Neural cell (in vitro differentiated cells): ENCODE data around the gene PFKFB3. TPM values are rescaled to one million over a fixed set of nuclear protein-coding genes. Genes with fewer than 3 reads are reported as not detected.

Experiments
- H2AFZ ChIP-seq: fragments of 200-600, 300-800 bp; sonication (generic), shearing (Covaris generic); 2 replicates; pipeline ENCODE4 v1.6.0; 2014; ENCODE audit warnings: low read depth, mild to moderate bottlenecking, antibody characterized with exemption, low read length, moderate library complexity
- H3F3A ChIP-seq: fragments of 200-600 bp; shearing (Covaris generic); 2 replicates; pipeline ENCODE4 v1.6.1; 2016; ENCODE audit warnings: mild to moderate bottlenecking, moderate library complexity, mixed read lengths, antibody characterized with exemption, low read length; ENCODE audit not compliant: insufficient read depth, poor library complexity, severe bottlenecking
- H3K27ac ChIP-seq: fragments of 200-600, 300-800 bp; sonication (generic), shearing (Covaris generic); 2 replicates; pipeline ENCODE4 v1.5.1; 2014; ENCODE audit warnings: mild to moderate bottlenecking, low read length, moderate library complexity
- H3K27me3 ChIP-seq: fragments of 300-800, 200-600 bp; sonication (generic), shearing (Covaris generic); 2 replicates; pipeline ENCODE4 v1.6.0; 2014; ENCODE audit warnings: mild to moderate bottlenecking, low read depth, low read length, moderate library complexity; ENCODE audit not compliant: insufficient read depth
- H3K36me3 ChIP-seq: fragments of 300-800, 200-600 bp; sonication (generic), shearing (Covaris generic); 2 replicates; pipeline ENCODE4 v1.5.1; 2014; ENCODE audit warnings: mild to moderate bottlenecking, antibody characterized with exemption, low read length, moderate library complexity; ENCODE audit not compliant: insufficient read depth
- H3K4me2 ChIP-seq: fragments of 300-800, 200-600 bp; sonication (generic), shearing (Covaris generic); 2 replicates; pipeline ENCODE4 v1.6.0; 2014; ENCODE audit warnings: mild to moderate bottlenecking, low read length
- H3K4me3 ChIP-seq: fragments of 300-800, 200-600 bp; sonication (generic), shearing (Covaris generic); 2 replicates; pipeline ENCODE4 v1.5.1; 2014; ENCODE audit warnings: mild to moderate bottlenecking, low read length, moderate library complexity
- H3K79me2 ChIP-seq: fragments of 200-600 bp; shearing (Covaris generic); replicated peaks from 2 replicates; pipeline ENCODE4 v1.6.0; 2014; ENCODE audit warnings: mild to moderate bottlenecking, low read length, moderate library complexity; ENCODE audit not compliant: insufficient read depth
- H3K9ac ChIP-seq: fragments of 300-800, 200-600 bp; sonication (generic), shearing (Covaris generic); 2 replicates; pipeline ENCODE4 v1.6.1; 2016; ENCODE audit warnings: mild to moderate bottlenecking, low read length, mixed read lengths
- H3K9me2 ChIP-seq: fragments of 200-600 bp; shearing (Covaris generic); 2 replicates; pipeline ENCODE4 v1.6.1; 2016; ENCODE audit warnings: mild to moderate bottlenecking, low read length, mixed read lengths; ENCODE audit not compliant: insufficient read depth
- H3K9me3 ChIP-seq: fragments of 200-600, 300-800 bp; sonication (generic), shearing (Covaris generic); 2 replicates; pipeline ENCODE4 v1.6.1; 2016; ENCODE audit warnings: mild to moderate bottlenecking, mixed run types, low read length, moderate library complexity, mixed read lengths
- H4K20me1 ChIP-seq: fragments of 200-600 bp; shearing (Covaris generic); 2 replicates; pipeline ENCODE4 v1.6.1; 2016; ENCODE audit warnings: mild to moderate bottlenecking, mixed run types; ENCODE audit not compliant: insufficient read depth
- EP300 ChIP-seq: fragments of 450-650 bp; conservative IDR thresholded peaks from 2 replicates; pipeline ENCODE4 v1.6.1; 2014; ENCODE audit warnings: antibody characterized with exemption, mild to moderate bottlenecking, moderate library complexity; ENCODE audit not compliant: poor library complexity, severe bottlenecking
- EZH2 ChIP-seq: fragments of 200-600, 300-800 bp; shearing (Covaris generic), sonication (generic); IDR thresholded peaks from 2 replicates; pipeline ENCODE4 v1.6.1; 2014; ENCODE audit warnings: antibody characterized with exemption, low read length, borderline replicate concordance, mild to moderate bottlenecking; ENCODE audit not compliant: insufficient read depth, poor library complexity, severe bottlenecking
- MXI1 ChIP-seq: fragments of 450-650 bp; conservative IDR thresholded peaks from 2 replicates; pipeline ENCODE4 v1.6.1; 2014; ENCODE audit warnings: antibody characterized with exemption, mild to moderate bottlenecking; ENCODE audit not compliant: poor library complexity, severe bottlenecking
- POLR2AphosphoS5 ChIP-seq: IDR thresholded peaks from 2 replicates; pipeline ENCODE4 v1.6.1; 2012
- RAD21 ChIP-seq: fragments of 450-650 bp; conservative IDR thresholded peaks from 2 replicates; pipeline ENCODE4 v1.6.1; 2014; ENCODE audit warnings: antibody characterized with exemption, mild to moderate bottlenecking, moderate library complexity
- SMC3 ChIP-seq: fragments of 450-650 bp; conservative IDR thresholded peaks from 2 replicates; pipeline ENCODE4 v1.6.1; 2014; ENCODE audit warnings: antibody characterized with exemption, mild to moderate bottlenecking, moderate library complexity; ENCODE audit not compliant: poor library complexity
- TAF1 ChIP-seq: IDR thresholded peaks from 2 replicates; pipeline ENCODE4 v1.6.1; 2012; ENCODE audit warnings: low read depth
- polyA plus RNA-seq: library from polyadenylated mRNA; depleted of rRNA; stranded (reverse); fragments of >200 nt; gene quantifications from 2 replicates; pipeline ENCODE4 v1.2.3, GENCODE V29; 2014
- TF ChIP-seq, protein P1 (sequence below): IDR thresholded peaks from 2 replicates; pipeline ENCODE4 v1.6.1; 2012; ENCODE audit warnings: borderline replicate concordance
- TF ChIP-seq, protein P2 (sequence below): fragments of 450-650 bp; IDR thresholded peaks from 2 replicates; pipeline ENCODE4 v1.5.1; 2014; ENCODE audit warnings: antibody characterized with exemption, mild to moderate bottlenecking, moderate library complexity; ENCODE audit not compliant: poor library complexity, severe bottlenecking

PFKFB3 gene
- polyA plus RNA-seq, 1 donor from 2014 or later, result 33.4 TPM

DNA sequence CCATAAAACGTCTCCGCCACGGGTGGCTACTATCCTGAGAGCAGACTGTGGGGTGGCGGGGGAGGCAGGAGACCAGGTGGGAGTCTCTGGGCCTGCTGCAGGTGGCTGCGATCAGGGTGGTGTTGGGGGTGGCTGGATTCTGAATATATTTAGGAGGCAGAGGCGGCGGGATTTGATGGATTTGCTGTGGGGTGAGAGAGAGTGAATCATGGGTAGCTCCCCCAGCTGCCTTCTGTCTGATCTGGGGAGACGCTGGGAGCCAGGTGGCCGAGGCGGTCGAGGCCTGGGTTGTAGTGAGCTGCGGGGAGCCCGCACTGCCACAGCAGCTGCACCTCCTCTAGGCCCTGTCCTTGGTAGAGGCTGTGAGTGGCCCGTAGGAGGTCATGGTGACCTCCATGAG lies 48.2 kb upstream of the PFKFB3 start:
- Histone ChIP-seq H3K36me3 (no peaks in the 10 kb centered on the region), H2AFZ (no peak overlapping the region), H3K9ac (no peak overlapping the region), H3K4me3 (no peak overlapping the region), H3K4me2 (no peak overlapping the region), H3K27ac (no peak overlapping the region), H3K9me2 (no peaks in the 10 kb centered on the region), H4K20me1 (no peaks in the 10 kb centered on the region), H3K79me2 (no peaks in the 10 kb centered on the region), H3K27me3 (no peaks in the 10 kb centered on the region), H3K9me3 (no peaks in the 10 kb centered on the region), H3F3A (no peaks in the 10 kb centered on the region)
- TF ChIP-seq POLR2AphosphoS5, result no peak
- TF ChIP-seq MXI1, result no peak
- no peak for TF ChIP-seq SMC3
- TF ChIP-seq EP300, result no peak
- no peak for TF ChIP-seq RAD21
- TF ChIP-seq TAF1, result no peak
- TF ChIP-seq, protein P1, sequence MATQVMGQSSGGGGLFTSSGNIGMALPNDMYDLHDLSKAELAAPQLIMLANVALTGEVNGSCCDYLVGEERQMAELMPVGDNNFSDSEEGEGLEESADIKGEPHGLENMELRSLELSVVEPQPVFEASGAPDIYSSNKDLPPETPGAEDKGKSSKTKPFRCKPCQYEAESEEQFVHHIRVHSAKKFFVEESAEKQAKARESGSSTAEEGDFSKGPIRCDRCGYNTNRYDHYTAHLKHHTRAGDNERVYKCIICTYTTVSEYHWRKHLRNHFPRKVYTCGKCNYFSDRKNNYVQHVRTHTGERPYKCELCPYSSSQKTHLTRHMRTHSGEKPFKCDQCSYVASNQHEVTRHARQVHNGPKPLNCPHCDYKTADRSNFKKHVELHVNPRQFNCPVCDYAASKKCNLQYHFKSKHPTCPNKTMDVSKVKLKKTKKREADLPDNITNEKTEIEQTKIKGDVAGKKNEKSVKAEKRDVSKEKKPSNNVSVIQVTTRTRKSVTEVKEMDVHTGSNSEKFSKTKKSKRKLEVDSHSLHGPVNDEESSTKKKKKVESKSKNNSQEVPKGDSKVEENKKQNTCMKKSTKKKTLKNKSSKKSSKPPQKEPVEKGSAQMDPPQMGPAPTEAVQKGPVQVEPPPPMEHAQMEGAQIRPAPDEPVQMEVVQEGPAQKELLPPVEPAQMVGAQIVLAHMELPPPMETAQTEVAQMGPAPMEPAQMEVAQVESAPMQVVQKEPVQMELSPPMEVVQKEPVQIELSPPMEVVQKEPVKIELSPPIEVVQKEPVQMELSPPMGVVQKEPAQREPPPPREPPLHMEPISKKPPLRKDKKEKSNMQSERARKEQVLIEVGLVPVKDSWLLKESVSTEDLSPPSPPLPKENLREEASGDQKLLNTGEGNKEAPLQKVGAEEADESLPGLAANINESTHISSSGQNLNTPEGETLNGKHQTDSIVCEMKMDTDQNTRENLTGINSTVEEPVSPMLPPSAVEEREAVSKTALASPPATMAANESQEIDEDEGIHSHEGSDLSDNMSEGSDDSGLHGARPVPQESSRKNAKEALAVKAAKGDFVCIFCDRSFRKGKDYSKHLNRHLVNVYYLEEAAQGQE, result no peak
- TF ChIP-seq, protein P2, sequence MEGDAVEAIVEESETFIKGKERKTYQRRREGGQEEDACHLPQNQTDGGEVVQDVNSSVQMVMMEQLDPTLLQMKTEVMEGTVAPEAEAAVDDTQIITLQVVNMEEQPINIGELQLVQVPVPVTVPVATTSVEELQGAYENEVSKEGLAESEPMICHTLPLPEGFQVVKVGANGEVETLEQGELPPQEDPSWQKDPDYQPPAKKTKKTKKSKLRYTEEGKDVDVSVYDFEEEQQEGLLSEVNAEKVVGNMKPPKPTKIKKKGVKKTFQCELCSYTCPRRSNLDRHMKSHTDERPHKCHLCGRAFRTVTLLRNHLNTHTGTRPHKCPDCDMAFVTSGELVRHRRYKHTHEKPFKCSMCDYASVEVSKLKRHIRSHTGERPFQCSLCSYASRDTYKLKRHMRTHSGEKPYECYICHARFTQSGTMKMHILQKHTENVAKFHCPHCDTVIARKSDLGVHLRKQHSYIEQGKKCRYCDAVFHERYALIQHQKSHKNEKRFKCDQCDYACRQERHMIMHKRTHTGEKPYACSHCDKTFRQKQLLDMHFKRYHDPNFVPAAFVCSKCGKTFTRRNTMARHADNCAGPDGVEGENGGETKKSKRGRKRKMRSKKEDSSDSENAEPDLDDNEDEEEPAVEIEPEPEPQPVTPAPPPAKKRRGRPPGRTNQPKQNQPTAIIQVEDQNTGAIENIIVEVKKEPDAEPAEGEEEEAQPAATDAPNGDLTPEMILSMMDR, result no peak

DNA sequence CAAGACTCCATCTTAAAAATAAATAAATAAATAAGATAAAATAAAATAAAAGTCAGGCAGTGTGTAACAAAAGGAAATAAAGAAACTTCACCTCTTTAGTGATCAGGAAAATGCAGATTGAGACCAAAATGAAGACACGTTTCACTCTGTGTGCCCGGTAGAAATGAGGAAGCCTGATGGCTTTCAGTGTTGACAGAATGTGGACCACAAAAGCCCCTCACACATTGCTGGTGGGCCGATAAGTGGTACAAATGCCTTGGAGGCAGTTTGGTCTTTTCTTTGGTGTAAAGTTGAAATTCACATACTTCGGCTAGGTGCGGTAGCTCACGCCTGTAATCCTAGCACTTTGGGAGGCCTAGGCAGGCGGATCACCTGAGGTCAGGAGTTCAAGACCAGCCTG lies 44.5 kb upstream of the PFKFB3 start:
- no peak overlapping the region for H3K4me2 ChIP-seq
- H3K9me2 ChIP-seq, result no peaks in the 10 kb centered on the region
- no peak overlapping the region for H2AFZ ChIP-seq
- H3K27me3 ChIP-seq, result no peaks in the 10 kb centered on the region
- H3K4me3 ChIP-seq, result no peak overlapping the region
- no peak overlapping the region for H3K9ac ChIP-seq
- no peaks in the 10 kb centered on the region for H3K79me2 ChIP-seq
- H4K20me1 ChIP-seq, result no peaks in the 10 kb centered on the region
- H3K27ac ChIP-seq, result no peak overlapping the region
- H3K9me3 ChIP-seq, result no peaks in the 10 kb centered on the region
- no peaks in the 10 kb centered on the region for H3K36me3 ChIP-seq
- H3F3A ChIP-seq, result no peaks in the 10 kb centered on the region
- TF ChIP-seq EP300 (no peak), POLR2AphosphoS5 (no peak), SMC3 (no peak), EZH2 (no peak), RAD21 (no peak), MXI1 (no peak)
- TF ChIP-seq, protein P2, result no peak
